HL-60 (cell line): Measurements from ENCODE around the gene IGF2BP3.

Experiments
- CTCF ChIP-seq: IDR thresholded peaks from one replicate; pipeline ENCODE4 v1.5.1; 2011; ENCODE audit warnings: low read length, control low read depth, inconsistent platforms; ENCODE audit not compliant: insufficient read depth
- GABPA ChIP-seq: IDR thresholded peaks from 2 replicates; pipeline ENCODE4 v1.6.1; 2012; ENCODE audit warnings: low read depth
- POLR2AphosphoS5 ChIP-seq: IDR thresholded peaks from 2 replicates; pipeline ENCODE4 v1.6.1; 2012; ENCODE audit warnings: low read depth
- SPI1 ChIP-seq: IDR thresholded peaks from 2 replicates; pipeline ENCODE4 v1.6.1; 2012; ENCODE audit warnings: low read depth, mild to moderate bottlenecking, borderline replicate concordance

GRCh38 chr7:23378996-23379395 lies 91.3 kb downstream of the IGF2BP3 start:
- no peak for TF ChIP-seq CTCF
- TF ChIP-seq POLR2AphosphoS5 = no peak
- no peak for TF ChIP-seq GABPA
- no peak for TF ChIP-seq SPI1
